ENCODE data around the gene SERTM1. TPM values are rescaled to one million over a fixed set of nuclear protein-coding genes. Genes with fewer than 3 reads are reported as not detected.

The SERTM1 gene
- total RNA-seq, 1 experiment from 2014 or later, result 1.3 TPM

- ATAC-seq (no peak), DNase-seq (ENCODE audit: low spot score) (no peak)
- no peak overlapping the region for H3K27ac Mint-ChIP-seq
- POLR2A ChIA-PET, result no interaction called here
- H3K36me3 Mint-ChIP-seq, result no peaks in the 10 kb centered on the region
- CTCF ChIA-PET, result no interaction called here
- peaks cover 7% of the 10 kb centered on the region; the same call in 1 of the 2 replicates for H3K9me3 Mint-ChIP-seq
- H3K27me3 Mint-ChIP-seq (ENCODE audit: low read depth), result no peaks in the 10 kb centered on the region; the same call in 1 of the 2 replicates
- TF ChIP-seq RELA (CRISPR knock-in tag; IDR thresholded peaks at IDR 0.05; ENCODE audit: borderline replicate concordance), result no peak
- TF ChIP-seq CREM (CRISPR knock-in tag; IDR thresholded peaks at IDR 0.05), result no peak
- TF ChIP-seq JAZF1 (CRISPR knock-in tag; IDR thresholded peaks at IDR 0.05), result no peak
- no peak for TF ChIP-seq ESRRA (CRISPR knock-in tag; IDR thresholded peaks at IDR 0.05; ENCODE audit: borderline replicate concordance)
- no peak for TF ChIP-seq MXD4 (CRISPR knock-in tag; IDR thresholded peaks at IDR 0.05; ENCODE audit: borderline replicate concordance)
- no peak for TF ChIP-seq FOXJ3 (CRISPR knock-in tag; IDR thresholded peaks at IDR 0.05; ENCODE audit: borderline replicate concordance)
- no peak for TF ChIP-seq GRHL2 (CRISPR knock-in tag; IDR thresholded peaks at IDR 0.05; ENCODE audit: insufficient replicate concordance, severe bottlenecking)
- TF ChIP-seq ZNF219 (CRISPR knock-in tag; IDR thresholded peaks at IDR 0.05; ENCODE audit: borderline replicate concordance), result no peak
- TF ChIP-seq CBFB (CRISPR knock-in tag; IDR thresholded peaks at IDR 0.05; ENCODE audit: low read depth), result no peak
- no peak overlapping the region for H3K4me3 Mint-ChIP-seq
- peaks cover 26% of the 10 kb centered on the region for H3K4me1 Mint-ChIP-seq
Observed at GRCh38 chr13:36715841-36716240, 42.0 kb downstream of the SERTM1 start.

- Mint-ChIP-seq H3K4me3 (no peak overlapping the region), H3K36me3 (no peaks in the 10 kb centered on the region), H3K9me3 (peaks cover 3% of the 10 kb centered on the region; the same call in 1 of the 2 replicates), H3K27me3 (ENCODE audit: low read depth) (no peaks in the 10 kb centered on the region; the same call in 1 of the 2 replicates), H3K4me1 (peaks cover 26% of the 10 kb centered on the region), H3K27ac (no peak overlapping the region)
- no peak for DNase-seq (ENCODE audit: low spot score)
- ATAC-seq, result peak; percentile 63
- POLR2A ChIA-PET, result no interaction called here
- TF ChIP-seq ZNF416 (CRISPR knock-in tag; IDR thresholded peaks at IDR 0.05) (no peak), IRF1 (CRISPR knock-in tag; IDR thresholded peaks at IDR 0.05) (no peak), ZNF219 (CRISPR knock-in tag; IDR thresholded peaks at IDR 0.05; ENCODE audit: borderline replicate concordance) (no peak), CBFB (CRISPR knock-in tag; IDR thresholded peaks at IDR 0.05; ENCODE audit: low read depth) (no peak), SOX15 (CRISPR knock-in tag; IDR thresholded peaks at IDR 0.05) (no peak), FOXP4 (CRISPR knock-in tag; IDR thresholded peaks at IDR 0.05) (no peak), CTCF (IDR thresholded peaks at IDR 0.05) (no peak), TP53 (CRISPR knock-in tag; IDR thresholded peaks at IDR 0.05) (no peak), ETV6 (CRISPR knock-in tag; IDR thresholded peaks at IDR 0.05) (no peak), USF1 (CRISPR knock-in tag; IDR thresholded peaks at IDR 0.05) (no peak), NR1H2 (CRISPR knock-in tag; IDR thresholded peaks at IDR 0.05) (no peak), SP1 (CRISPR knock-in tag; conservative IDR thresholded peaks at IDR 0.05) (no peak), SMAD3 (CRISPR knock-in tag; IDR thresholded peaks at IDR 0.05; ENCODE audit: borderline replicate concordance) (no peak), IRF2 (CRISPR knock-in tag; IDR thresholded peaks at IDR 0.05; ENCODE audit: borderline replicate concordance, low read depth) (no peak), CDX4 (CRISPR knock-in tag; IDR thresholded peaks at IDR 0.05; ENCODE audit: borderline replicate concordance) (no peak), FOXK1 (CRISPR knock-in tag; IDR thresholded peaks at IDR 0.05) (no peak), MLX (CRISPR knock-in tag; IDR thresholded peaks at IDR 0.05) (no peak), RORB (CRISPR knock-in tag; IDR thresholded peaks at IDR 0.05) (no peak), ATF2 (CRISPR knock-in tag; IDR thresholded peaks at IDR 0.05; ENCODE audit: borderline replicate concordance, low read depth) (no peak), ZNF671 (CRISPR knock-in tag; IDR thresholded peaks at IDR 0.05) (no peak)
- CTCF ChIA-PET, result interaction anchor here (1.0 kb wide), 1 partner anchor 19 kb away, joined by 4 read pairs; no protein-coding TSS in a partner anchor
Observed at GRCh38 chr13:36717017-36717416, 43.2 kb downstream of the SERTM1 start.

Measured in WTC11 (cell line).